ENCODE results near the gene CTNND2.

Gene CTNND2

DNA sequence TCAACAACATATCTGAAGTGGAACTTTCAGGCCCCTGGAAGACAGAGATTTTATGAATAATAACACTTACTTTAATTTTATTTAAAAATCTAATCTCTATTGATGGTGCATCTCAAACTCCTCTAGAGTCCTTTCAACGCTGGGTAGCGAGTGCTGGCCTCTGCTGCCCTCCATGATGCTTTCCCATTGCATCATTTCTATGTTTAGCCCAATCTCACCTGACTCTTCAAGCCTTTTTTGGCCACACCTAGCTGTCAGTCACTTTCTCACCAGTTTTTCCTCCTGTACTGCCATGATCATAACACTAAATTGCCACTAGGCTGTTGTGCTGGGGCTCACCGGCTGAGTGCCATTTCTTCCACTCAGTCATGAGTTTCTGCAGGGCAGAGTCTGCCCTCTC is 747.1 kb downstream of the CTNND2 start:
- DNase-seq (ENCODE audit: low read depth), result no peak

DNA sequence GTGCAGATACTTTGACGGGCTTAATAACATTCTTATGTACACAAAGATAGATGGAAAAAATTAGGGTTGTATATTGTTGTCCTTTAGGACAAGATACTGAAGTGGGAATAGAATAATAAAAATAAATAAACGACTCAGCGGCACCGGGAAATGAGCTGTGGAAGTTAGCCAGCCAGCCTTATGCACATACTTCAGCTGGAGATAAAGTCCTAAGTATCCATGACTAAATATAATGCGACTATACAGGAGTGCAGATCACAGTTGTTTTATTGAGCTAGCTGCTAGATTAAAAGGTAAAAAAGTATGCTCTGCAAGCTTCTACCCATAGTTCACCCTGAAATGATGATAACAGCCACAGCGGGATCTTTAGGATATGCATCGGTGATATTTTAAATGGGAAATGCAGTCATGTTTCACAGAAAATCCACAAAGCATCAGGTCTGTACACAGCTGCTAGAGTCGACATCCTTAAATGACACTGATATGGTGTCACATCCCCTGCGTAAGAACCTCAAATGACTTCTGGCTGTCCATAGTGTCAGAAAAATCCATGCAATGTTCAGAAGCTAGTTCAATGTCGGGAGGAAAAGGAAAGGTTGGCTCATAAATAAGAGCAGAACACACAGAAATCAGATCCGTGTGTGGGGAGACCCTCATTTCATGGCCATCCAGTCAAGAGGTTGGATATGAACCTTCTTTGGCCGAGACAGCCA is 750.4 kb downstream of the CTNND2 start:
- DNase-seq (ENCODE audit: low read depth), result no peak

DNA sequence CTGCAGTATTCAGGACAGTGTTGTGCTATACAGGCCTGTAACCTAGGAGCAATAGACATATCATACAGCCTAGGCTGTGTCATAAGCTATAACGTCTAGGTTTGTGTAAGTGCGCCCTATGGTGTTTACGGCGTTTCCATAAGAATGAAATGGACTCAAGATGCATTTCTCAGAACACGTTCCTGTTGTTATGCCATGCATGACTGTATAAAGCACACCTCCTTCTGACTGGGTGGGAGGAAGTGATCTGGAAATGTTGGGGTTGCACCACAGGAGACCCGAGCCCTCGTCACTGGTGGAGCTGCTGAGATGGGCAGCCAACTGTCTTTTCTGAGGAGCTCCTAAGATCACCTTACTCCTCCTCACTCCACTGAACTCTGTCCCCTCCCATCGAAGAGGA is 751.9 kb downstream of the CTNND2 start:
- no peak for DNase-seq (ENCODE audit: low read depth)

DNA sequence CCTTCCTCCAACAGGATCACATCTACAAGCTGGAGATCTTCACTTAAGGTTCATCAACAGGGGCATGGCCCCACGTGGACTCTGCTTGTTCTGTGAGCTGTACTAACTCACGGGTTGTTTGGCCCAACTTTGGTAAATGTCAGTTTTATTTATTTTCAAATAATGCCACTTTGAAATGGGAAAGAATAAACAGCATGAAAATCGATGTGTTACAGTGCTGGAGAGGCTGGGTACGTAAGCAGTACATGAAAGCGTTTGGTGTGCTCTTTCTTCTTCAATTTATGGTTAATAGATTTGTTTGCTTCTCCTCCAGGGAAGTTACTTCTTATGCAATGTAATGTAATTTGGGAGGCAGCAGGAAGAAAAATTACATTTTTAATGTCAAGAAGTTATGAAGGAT is 753.3 kb downstream of the CTNND2 start:
- no peak for DNase-seq (ENCODE audit: low read depth)

DNA sequence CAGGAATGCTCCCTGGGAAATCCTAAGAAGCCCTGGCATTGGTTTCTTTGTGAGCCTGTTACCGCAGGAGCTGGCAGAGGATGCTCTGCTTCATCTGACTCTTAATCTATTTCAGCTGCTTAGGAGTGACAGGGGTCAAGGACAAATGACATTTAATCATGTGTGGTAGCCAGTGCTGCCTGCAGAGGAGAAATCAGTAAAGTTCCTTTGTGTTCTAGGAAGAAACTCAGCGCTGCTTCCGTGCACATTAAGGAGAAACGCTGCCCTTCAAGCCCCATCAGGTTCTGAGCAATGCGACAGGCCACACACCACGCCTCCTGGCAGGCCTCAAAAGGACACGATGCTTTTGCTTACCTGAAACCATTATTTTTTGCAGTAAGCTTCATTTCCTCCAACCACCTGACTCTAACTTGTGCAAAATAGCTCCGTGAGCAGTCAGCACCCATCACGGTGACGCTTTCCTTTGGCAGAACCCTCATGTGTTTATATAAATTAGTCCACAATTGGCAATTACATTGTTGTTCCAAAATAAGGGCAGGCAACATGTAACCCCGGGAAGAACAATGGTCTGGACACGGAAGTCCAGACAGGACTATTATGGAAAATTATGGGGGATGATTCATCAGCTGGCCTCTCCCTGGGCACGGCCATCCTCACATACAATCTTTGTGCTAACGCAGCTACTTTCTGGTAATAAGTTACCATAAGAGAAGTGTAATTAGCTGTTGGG is 755.3 kb downstream of the CTNND2 start:
- no peak for DNase-seq (ENCODE audit: low read depth)

DNA sequence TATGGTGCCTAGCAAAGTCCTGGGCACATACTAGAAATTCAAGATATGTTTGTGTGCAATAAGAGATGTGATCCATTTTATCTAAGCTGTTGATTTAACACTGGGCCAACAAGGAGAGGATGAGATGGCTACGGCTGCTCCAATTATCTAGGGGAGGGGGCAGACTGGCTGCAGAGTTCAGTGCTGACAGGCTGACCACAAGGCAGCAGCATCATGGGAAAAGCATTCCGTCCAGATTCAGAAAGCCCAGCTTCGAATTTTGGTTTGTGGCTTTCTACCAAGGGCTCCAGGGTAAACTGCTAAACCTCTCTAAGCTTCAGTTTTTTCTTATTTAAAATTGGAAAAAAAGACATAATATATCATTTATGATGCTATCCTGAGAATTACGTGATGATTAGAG is 758.1 kb downstream of the CTNND2 start:
- DNase-seq (ENCODE audit: low read depth), result no peak

DNA sequence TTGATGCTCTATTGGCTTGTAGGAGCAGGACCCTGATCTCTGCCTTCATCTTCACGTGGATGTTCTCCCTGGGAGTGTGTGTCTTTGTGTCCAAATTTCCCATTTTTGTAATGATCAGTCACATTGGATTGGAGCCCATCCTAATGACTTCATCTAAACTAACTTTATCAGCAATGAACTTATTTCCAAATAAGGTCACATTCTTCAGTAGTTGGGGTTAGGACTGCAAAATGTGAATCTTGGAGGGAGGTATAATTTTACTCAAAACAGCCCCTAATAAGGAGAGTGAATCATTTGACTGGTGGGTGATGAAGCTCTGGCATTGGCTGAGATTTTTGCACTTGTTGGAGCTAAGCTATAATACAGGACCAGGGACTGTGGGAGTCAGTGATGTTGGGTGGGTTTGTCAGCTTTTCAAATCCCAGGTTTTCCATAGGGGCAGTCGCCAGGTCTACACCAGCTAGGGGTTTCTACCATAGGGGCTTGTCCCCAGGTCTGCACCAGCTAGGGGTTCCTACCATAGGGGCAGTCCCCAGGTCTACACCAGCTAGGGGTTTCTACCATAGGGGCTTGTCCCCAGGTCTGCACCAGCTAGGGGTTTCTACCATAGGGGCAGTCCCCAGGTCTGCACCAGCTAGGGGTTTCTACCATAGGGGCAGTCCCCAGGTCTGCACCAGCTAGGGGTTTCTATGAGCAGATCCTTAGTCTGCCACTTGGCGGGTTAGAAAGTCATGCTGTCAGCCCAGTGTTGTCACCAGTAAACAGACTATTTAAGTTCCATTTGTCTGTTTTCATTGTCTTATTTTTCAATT is 760.6 kb downstream of the CTNND2 start:
- DNase-seq (ENCODE audit: low read depth), result peak; percentile 63

DNA sequence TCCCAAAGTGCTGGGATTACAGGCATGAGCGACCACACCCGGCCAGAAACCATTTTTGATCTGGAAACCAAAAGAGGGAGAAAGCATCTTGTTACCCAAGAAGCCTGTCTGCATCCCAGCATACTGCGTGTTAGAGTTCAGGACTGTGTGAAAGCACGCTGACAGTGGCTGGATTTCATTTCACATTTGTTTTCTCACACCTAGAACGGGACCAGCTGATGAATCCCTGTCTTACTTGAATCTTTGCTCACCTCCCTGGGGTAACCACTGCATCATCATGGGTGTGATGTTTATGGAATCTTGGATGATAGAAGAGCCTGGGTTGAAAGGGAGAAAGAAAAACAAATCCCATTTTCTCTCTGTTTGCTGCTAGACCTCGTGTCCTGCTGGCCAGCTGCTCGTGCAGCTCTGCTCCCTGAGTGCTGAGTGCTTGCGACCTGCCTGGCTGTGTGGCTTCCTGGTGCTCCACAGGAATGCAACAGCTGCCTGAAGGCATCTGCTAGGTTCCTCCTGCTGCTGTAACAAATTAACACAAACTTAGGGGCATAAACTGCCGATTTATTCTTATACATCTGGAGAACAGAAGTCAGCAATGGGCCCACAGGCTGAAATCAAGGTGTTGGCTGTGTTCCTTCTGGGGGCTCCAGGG is 764.9 kb downstream of the CTNND2 start:
- DNase-seq (ENCODE audit: low read depth), result no peak

DNA sequence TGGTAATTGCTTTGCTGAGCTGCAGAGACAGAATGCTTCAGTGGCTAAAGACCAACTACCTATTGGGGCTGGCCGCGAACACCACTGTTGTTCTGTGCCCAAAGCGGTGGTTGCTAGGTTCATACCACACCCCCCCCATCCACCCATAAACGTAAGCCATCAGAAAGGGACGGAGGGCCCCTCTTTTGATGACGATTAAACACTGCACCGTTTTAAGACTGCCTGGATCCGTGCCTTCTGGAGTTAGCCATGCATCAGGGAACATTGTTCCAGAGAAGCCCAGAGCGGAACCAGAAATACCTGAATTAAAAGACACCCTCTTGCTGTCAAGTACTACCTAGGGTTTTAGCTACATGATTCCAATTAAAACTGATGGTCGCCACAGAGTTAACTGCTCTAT is 774.1 kb downstream of the CTNND2 start:
- DNase-seq (ENCODE audit: low read depth), result no peak

DNA sequence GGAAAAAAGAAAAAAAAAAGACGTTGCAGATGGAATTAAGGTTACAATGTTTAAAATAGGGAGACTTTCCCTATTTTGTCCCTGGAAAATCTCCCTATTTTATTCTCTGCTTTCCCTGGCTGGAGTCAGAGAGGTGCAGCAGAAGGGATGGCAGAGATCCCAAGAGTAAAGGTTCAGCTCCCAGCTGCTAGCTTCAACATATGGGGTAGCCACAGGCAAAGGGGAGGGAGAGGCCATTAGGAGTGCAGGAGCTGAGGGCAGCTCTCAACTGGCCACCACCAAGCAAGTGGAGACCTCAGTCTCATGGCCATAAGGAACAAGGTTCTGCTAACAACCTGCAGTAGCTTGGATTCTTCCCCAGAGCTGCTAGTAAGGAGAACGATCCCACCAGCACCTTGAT is 776.2 kb downstream of the CTNND2 start:
- no peak for DNase-seq (ENCODE audit: low read depth)

DNA sequence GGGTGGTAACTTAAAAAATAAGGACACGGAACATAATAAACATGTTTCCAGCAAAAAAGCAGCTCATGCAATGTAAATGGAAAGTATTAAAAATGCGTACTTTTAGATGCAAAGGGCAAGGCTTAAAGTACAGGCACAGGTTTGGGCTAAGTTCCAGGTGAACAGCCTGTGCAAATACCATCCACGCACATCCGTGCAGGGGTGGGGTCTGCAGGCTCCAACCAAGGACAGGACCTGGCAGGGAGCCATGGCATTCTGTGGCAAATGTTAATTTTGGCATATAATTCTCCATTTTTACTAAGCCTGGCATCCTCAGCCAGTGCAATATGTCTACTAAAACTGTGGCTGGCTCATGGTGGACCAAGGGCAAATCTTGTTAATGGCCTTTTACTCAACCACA is 777.4 kb downstream of the CTNND2 start:
- no peak for DNase-seq (ENCODE audit: low read depth)

DNA sequence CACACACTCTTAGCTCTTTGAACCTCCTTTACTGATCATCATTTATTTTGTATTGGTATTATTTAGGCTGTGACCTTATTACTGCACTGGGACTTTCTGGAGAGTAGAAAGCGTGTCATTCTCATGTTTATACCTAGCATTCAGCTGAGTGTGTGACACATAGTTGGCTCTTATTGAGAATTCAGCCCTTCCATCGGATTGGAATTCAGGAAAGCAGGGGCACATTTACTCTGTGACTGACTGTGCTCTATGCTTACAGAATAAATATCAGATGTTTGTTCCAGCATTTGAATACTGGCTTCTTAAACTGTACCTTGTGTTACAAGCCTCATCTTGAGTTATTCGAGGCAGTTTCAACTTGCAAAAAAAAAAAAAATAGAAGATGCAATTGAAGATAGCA is 782.4 kb downstream of the CTNND2 start:
- no peak for DNase-seq (ENCODE audit: low read depth)

DNA sequence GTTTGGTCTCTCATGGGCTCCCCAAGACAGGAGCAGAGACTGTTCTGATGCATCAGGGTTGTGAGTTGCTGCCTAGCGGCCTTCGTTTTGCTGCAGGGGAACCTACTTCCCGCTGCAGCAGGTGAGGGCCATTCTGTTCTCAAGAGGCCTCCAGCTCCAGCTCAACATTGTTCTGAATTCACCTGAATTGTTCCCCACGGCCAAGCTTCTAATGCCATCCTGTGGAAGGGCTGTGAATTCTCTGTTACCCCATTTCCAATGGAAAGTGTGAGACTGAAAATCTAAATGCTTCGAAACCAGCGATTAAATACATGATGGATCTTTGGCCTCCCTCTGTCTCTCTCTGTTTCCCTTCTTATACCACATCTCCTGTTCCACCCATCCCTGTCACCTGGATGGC is 794.1 kb downstream of the CTNND2 start:
- DNase-seq (ENCODE audit: low read depth), result no peak

DNA sequence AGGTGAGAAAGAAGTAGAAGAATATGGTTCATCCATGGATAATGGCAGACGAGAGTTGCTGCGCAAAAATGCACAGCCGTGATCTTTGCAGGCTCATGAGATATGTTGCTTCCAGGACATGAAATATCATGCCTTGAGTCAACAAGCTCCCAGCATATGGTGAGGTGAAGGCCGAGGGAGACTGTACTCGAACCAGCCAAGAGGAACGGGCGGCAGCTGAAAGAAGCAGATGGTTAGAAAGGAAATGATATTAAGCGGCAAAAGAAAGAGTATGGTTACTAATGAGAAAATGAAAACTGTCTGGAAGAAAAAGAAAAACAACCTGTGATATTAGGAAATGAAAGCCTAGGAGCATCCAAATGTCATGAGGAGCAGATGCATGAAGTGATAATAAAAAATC is 798.5 kb downstream of the CTNND2 start:
- no peak for DNase-seq (ENCODE audit: low read depth)

DNA sequence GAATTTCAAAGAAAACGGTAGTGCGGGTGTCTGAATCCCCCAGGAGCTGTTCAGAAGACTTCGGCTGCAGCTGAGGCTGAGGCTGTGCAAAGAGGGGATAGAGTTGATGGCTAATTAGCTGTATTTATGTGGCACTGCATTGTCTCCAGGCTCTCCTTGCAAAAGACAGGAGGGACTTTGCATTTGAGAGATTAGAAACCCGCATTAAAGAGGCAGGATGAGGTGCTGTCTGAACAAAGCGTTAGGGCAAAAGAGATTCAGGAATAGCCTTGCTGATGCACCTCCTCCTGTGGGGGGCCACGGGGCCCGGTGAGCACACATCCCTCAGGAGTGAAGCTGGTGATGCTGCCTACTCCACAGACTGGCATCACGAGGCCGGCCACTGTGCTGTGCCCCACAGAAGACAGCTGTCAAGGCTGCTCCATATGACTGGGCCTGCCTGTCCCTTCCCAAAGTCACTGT is 799.6 kb downstream of the CTNND2 start:
- DNase-seq (ENCODE audit: low read depth), result no peak

DNA sequence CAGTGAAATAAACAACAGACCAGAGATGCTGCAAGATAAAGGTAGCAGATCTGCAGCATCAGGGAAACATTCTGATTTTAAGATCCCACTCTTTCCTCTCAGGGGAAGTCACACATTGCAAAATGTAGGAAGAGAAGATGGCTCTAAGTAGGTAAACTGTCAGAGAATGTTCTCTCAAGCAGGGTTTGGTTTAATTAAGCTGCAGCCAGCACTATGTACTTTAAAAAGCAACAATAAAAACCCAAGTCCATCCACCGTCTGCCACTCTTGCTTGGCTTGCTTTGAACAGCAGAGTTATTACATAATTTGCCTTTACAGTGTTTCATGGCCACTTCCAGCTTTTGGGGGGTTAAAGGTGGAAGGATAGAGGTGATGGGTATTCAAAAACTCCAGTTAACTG is 800.0 kb downstream of the CTNND2 start:
- no peak for DNase-seq (ENCODE audit: low read depth)

DNA sequence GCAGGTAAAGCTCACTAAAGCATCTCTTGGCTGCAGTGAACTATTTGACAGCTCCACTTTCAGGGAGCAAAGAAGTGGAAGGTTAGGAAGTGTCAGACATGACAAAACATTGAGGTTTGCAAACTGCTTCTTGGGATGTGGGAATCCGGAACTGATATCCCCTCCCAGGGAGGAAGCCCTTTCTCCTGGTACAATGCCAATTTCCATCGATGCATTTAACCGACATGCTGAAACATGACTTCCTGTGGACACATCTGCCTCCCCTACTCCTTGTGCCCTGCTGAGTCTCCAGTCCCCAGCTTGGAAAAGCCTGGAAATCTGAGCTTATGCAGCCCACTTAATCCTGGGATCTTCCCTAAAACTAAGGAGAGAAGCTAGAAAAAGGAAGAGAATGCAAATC is 820.1 kb downstream of the CTNND2 start:
- DNase-seq (ENCODE audit: low read depth), result no peak

DNA sequence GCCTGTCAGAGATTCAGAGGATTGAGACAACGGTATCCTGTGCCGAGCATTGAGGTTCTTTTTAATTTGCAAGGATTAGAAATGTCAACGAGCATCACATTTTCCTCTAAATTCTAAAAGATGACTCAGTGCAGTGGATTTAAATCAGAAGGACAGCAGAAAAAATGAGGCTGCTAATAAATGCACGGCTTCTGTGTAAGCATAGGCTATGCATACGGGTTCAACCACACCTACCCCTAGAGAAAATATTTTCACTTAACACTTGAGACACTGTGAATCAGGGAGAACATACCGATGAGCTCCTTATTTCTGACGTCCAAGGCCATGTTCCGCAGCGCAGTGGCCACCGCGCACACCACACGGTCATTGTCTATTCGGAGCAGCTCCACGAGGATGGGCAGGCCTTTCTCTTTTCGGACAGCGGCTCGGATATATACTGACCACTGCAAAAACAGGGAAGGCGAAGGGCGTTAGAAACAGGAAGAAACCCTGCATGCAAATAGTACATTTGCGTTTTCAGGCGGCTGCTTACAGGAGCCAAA is 821.8 kb downstream of the CTNND2 start:
- DNase-seq (ENCODE audit: low read depth), result no peak

DNA sequence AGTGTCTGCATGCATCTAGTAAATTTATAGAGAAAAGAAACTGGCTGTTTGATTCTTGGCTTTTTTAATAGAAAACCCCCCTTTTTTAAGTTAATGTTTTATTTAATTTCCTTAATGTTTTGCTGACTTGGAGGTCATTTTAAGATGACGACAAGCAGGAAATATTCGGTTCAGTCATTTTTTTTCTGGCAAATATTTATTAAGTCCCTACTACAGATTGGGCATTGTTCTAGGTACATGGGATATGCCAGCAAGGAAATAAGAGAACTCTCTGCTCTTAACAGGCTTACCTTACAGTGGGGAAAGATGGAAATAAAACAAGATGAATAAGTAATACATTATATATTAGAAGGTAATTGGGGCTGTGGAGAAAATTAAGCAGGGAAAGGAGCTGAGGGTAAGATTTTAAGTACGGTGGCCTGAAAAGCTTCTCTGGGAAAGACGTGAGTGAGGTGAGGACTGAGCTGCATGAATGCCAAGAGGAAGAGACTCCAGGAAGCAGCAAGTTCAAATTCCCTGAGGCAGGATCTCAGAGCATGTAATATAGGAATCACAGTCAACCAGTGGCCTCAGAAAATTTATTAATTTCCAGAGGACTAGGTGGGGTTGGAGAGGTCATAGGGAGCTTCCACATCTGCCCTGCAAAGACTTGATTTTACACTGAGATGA is 827.2 kb downstream of the CTNND2 start:
- no peak for DNase-seq (ENCODE audit: low read depth)

DNA sequence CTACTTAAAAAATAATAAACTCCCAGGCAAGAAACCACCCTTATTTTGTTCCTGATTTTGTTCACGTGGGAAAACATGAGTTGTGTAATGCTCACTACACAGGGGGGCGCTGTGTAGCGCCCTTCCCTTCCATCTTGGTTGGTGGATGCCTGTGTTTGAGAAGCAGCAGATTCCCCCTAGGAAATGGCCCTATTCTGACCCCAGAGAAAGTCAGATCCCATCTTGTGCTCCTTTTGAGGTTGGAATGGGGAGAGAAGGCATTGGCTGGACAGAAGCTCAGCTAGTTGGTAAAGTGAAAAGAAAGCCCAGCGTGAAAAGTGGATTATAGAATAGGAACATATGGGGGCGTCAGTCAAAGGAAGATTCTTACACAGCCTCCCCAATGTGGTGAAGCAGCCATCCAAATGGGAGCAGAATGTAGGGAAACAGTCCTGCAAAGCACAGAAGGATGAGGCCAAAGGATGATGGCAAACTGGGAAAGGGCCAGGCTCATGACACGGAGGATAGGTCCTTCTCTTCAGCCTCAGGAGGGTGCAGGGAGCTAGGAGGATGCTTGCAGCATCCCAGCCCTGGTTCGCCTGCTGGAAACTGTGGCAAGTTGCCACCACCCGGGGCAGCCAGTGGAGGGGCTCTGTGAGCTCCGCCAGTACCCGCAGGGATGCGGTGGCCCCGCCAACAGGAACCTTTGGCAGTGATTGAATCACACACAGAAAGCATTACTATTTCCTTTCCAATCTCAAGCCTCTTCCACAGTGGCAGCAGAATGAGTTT is 829.0 kb downstream of the CTNND2 start:
- no peak for DNase-seq (ENCODE audit: low read depth)

DNA sequence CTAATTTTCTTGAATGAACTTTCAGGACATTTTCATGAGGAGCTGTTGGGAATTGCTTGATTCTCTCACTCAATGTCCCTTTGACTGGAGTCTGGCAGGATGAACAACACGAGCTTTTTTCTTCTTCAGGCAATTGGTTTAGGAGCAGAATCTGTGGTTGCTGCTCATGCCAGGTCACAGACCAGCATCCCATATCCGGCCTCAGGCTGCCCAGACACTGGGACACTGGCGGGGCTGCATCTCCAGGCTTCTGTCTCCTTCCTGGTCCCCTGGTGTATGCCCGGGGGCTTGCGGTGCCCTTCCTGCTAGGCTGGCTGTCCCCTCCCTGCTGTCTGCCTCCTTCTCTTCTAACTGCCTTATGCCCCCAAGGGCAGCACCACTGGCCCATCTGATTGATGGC is 831.7 kb downstream of the CTNND2 start:
- DNase-seq (ENCODE audit: low read depth), result no peak

Measured in activated T-cell treated with anti-CD3 and anti-CD28 coated beads for 48 hours (primary cell).